GM23338 (cell line): ENCODE measurements around the gene TMUB2. TPM values are rescaled to one million over a fixed set of nuclear protein-coding genes. Genes with fewer than 3 reads are reported as not detected.

ENCODE experiments used
- ATAC-seq: fragments of 200-7000 bp; cut with Tn5 transposase; 3 replicates; pipeline ENCODE4 v1.9.1; 2020
- DNase-seq: peaks from one replicate; pipeline ENCODE4 v3.0.0-alpha.2; 2015; ENCODE audit warnings: low spot score
- H2AFZ ChIP-seq: fragments of 200-600 bp; sonication (generic); 2 replicates; pipeline ENCODE4 v1.8.0; 2016; ENCODE audit warnings: antibody characterized with exemption, mild to moderate bottlenecking, moderate library complexity
- H3F3A ChIP-seq: fragments of 200-600 bp; sonication (generic); replicated peaks from 2 replicates; pipeline ENCODE4 v1.8.0; 2017; ENCODE audit warnings: antibody characterized with exemption, mixed run types, low read depth
- H3K27ac ChIP-seq: fragments of 200-600 bp; sonication (generic); 2 replicates; pipeline ENCODE4 v1.6.1; 2016; ENCODE audit warnings: low read depth
- H3K27me3 ChIP-seq: fragments of 200-600 bp; sonication (generic); 2 replicates; pipeline ENCODE4 v1.8.0; 2016; ENCODE audit warnings: mild to moderate bottlenecking, mixed run types, moderate library complexity; ENCODE audit not compliant: insufficient read depth
- H3K36me3 ChIP-seq: fragments of 200-600 bp; sonication (generic); 2 replicates; pipeline ENCODE4 v1.8.0; 2016; ENCODE audit warnings: mild to moderate bottlenecking; ENCODE audit not compliant: insufficient read depth
- H3K4me1 ChIP-seq: fragments of 200-600 bp; sonication (generic); 2 replicates; pipeline ENCODE4 v1.8.0; 2016; ENCODE audit warnings: mild to moderate bottlenecking, moderate library complexity; ENCODE audit not compliant: insufficient read depth
- H3K4me2 ChIP-seq: fragments of 200-600 bp; sonication (generic); 2 replicates; pipeline ENCODE4 v1.7.1; 2017; ENCODE audit warnings: mixed run types
- H3K4me3 ChIP-seq: fragments of 200-600 bp; sonication (generic); 2 replicates; pipeline ENCODE4 v1.6.1; 2016; ENCODE audit warnings: mixed run types
- H3K79me2 ChIP-seq: fragments of 200-600 bp; sonication (generic); replicated peaks from 2 replicates; pipeline ENCODE4 v1.8.0; 2017; ENCODE audit warnings: mild to moderate bottlenecking; ENCODE audit not compliant: insufficient read depth
- H3K9me2 ChIP-seq: fragments of 200-600 bp; sonication (generic); 2 replicates; pipeline ENCODE4 v1.8.0; 2017; ENCODE audit not compliant: insufficient read depth
- H4K20me1 ChIP-seq: fragments of 200-600 bp; sonication (generic); replicated peaks from 2 replicates; pipeline ENCODE4 v1.8.0; 2017; ENCODE audit warnings: mild to moderate bottlenecking; ENCODE audit not compliant: insufficient read depth
- H3K27ac Mint-ChIP-seq: 2 replicates; pipeline ENCODE4 v1.8.0; 2020; ENCODE audit warnings: inconsistent platforms, mild to moderate bottlenecking, moderate library complexity, mixed read lengths
- H3K27me3 Mint-ChIP-seq: 3 replicates; pipeline ENCODE4 v1.8.0; 2022; ENCODE audit warnings: low read depth, mild to moderate bottlenecking, moderate library complexity, mixed read lengths, inconsistent platforms; ENCODE audit not compliant: insufficient read depth, poor library complexity
- H3K36me3 Mint-ChIP-seq: 3 replicates; pipeline ENCODE4 v1.8.0; 2021; ENCODE audit warnings: low read depth, mild to moderate bottlenecking, inconsistent platforms, moderate library complexity, mixed read lengths
- H3K4me1 Mint-ChIP-seq: 3 replicates; pipeline ENCODE4 v1.8.0; 2020; ENCODE audit warnings: mild to moderate bottlenecking, inconsistent platforms, mixed read lengths
- H3K4me3 Mint-ChIP-seq: 3 replicates; pipeline ENCODE4 v1.8.0; 2021; ENCODE audit warnings: moderate library complexity, mild to moderate bottlenecking, inconsistent platforms, mixed read lengths
- H3K9me3 Mint-ChIP-seq: 3 replicates; pipeline ENCODE4 v1.8.0; 2020; ENCODE audit warnings: moderate library complexity, mild to moderate bottlenecking, inconsistent platforms, mixed read lengths
- CREB1 ChIP-seq: fragments of 250-450 bp; sonication (Bioruptor Pico); IDR thresholded peaks from 2 replicates; pipeline ENCODE4 v1.5.0; 2020; ENCODE audit warnings: low read depth, mild to moderate bottlenecking, moderate library complexity
- EZH2 ChIP-seq: fragments of 200-600 bp; sonication (generic); IDR thresholded peaks from one replicate; pipeline ENCODE4 v1.8.0; 2017; ENCODE audit warnings: antibody characterized with exemption, mild to moderate bottlenecking, low read depth; ENCODE audit not compliant: unreplicated experiment
- EZH2phosphoT487 ChIP-seq: fragments of 200-600 bp; sonication (generic); IDR thresholded peaks from one replicate; pipeline ENCODE4 v1.8.1; 2018; ENCODE audit warnings: antibody characterized with exemption; ENCODE audit not compliant: unreplicated experiment
- JUNB ChIP-seq: IDR thresholded peaks from one replicate; pipeline ENCODE4 v1.6.1; 2016; ENCODE audit warnings: antibody characterized with exemption; ENCODE audit not compliant: unreplicated experiment
- NANOG ChIP-seq: IDR thresholded peaks from 2 replicates; pipeline ENCODE4 v1.6.1; 2016; ENCODE audit warnings: antibody characterized with exemption, borderline replicate concordance
- POLR2AphosphoS5 ChIP-seq: IDR thresholded peaks from 2 replicates; pipeline ENCODE4 v1.6.1; 2016; ENCODE audit warnings: antibody characterized with exemption, low read depth
- STAT1 ChIP-seq: IDR thresholded peaks from one replicate; pipeline ENCODE4 v1.6.1; 2016; ENCODE audit warnings: antibody characterized with exemption; ENCODE audit not compliant: unreplicated experiment
- ZNF331 ChIP-seq: fragments of 250-450 bp; sonication (Bioruptor Pico); IDR thresholded peaks from 2 replicates; pipeline ENCODE4 v1.5.0; 2020; ENCODE audit warnings: low read depth, mild to moderate bottlenecking, moderate library complexity
- polyA plus RNA-seq: library from polyadenylated mRNA; unstranded; fragments of >200 nt; fragmentation: Nextera tagmentation; extraction: Ambion mirVana; gene quantifications from 2 replicates; pipeline ENCODE4 v1.2.1, GENCODE V29; 2016
- total RNA-seq: library from RNA; depleted of rRNA; stranded (reverse); fragments of >200 nt; shearing (Covaris generic); gene quantifications from 2 replicates; pipeline ENCODE4 v1.2.3, GENCODE V29; 2014
- TF ChIP-seq, protein P1 (sequence below), 2 experiments: fragments of 200-600 bp in 1 of 2; sonication (generic) in 1 of 2; conservative IDR thresholded peaks; 2 replicates each; pipeline versions ENCODE4 v1.5.1 to v1.6.1; 2016 to 2017; ENCODE audit warnings: antibody characterized with exemption in 2 of 2, low read depth in 2 of 2, mild to moderate bottlenecking in 2 of 2, moderate library complexity in 1 of 2
- TF ChIP-seq, protein P2 (sequence below): IDR thresholded peaks from one replicate; pipeline ENCODE4 v1.6.1; 2018; ENCODE audit warnings: antibody characterized with exemption; ENCODE audit not compliant: unreplicated experiment
- TF ChIP-seq, protein P3 (sequence below): fragments of 250-450 bp; sonication (Bioruptor Pico); IDR thresholded peaks from 2 replicates; pipeline ENCODE4 v1.5.0; 2020; ENCODE audit warnings: mild to moderate bottlenecking, moderate library complexity

The TMUB2 gene
- total and polyA plus RNA-seq, 2 experiments from 2014 or later, result 16.5 to 20.8 TPM

DNA sequence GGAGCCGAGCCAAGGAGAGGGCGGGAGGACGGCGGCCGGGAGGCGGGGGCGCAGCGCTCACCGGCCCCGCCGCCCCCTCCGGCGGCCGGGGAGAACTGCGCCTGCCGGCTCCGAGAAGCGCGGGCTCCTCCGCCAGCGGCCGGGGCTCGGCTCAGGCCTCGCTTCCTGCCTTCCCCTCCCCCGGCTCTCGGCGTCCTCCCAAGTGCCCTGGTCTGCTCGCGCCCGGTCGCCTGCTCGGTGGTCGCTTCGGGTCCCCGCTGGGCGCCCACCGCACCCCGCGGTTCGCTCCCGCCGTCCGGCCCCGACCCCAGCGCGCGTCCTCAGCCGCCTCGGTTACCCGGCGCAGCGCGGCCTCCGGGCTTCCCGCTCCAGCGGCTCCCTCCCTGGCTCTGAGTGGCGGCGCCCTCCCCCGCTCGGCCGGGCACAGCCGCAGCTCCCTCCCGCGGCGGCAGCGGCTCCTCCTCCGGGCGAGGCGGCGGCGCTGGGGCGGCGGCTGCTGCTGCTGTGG is 32.4 kb downstream of the TMUB2 start:
- Mint-ChIP-seq H3K9me3 (no peaks in the 10 kb centered on the region), H3K36me3 (peaks cover 38% of the 10 kb centered on the region), H3K4me3 (peak overlapping the region; percentile 32; the same call in 2 of the 3 replicates), H3K27me3 (peaks cover 15% of the 10 kb centered on the region), H3K27ac (no peak overlapping the region), H3K4me1 (peaks cover 21% of the 10 kb centered on the region)
- ATAC-seq, result peak; percentile 4
- Histone ChIP-seq H3K4me3 (peak overlapping the region; percentile 96), H3K4me1 (peaks cover 13% of the 10 kb centered on the region), H3K27me3 (peaks cover 11% of the 10 kb centered on the region; the same call in 1 of the 2 replicates), H3K79me2 (peaks cover 29% of the 10 kb centered on the region), H3F3A (peaks cover 22% of the 10 kb centered on the region), H4K20me1 (no peaks in the 10 kb centered on the region; the same call in none of the 2 replicates), H3K36me3 (peaks cover 15% of the 10 kb centered on the region), H3K27ac (no peak overlapping the region), H2AFZ (no peak overlapping the region), H3K4me2 (peak overlapping the region; percentile 97), H3K9me2 (no peaks in the 10 kb centered on the region)
- TF ChIP-seq, protein P1, sequence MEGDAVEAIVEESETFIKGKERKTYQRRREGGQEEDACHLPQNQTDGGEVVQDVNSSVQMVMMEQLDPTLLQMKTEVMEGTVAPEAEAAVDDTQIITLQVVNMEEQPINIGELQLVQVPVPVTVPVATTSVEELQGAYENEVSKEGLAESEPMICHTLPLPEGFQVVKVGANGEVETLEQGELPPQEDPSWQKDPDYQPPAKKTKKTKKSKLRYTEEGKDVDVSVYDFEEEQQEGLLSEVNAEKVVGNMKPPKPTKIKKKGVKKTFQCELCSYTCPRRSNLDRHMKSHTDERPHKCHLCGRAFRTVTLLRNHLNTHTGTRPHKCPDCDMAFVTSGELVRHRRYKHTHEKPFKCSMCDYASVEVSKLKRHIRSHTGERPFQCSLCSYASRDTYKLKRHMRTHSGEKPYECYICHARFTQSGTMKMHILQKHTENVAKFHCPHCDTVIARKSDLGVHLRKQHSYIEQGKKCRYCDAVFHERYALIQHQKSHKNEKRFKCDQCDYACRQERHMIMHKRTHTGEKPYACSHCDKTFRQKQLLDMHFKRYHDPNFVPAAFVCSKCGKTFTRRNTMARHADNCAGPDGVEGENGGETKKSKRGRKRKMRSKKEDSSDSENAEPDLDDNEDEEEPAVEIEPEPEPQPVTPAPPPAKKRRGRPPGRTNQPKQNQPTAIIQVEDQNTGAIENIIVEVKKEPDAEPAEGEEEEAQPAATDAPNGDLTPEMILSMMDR (conservative IDR thresholded peaks at IDR 0.05; ENCODE audit: low read depth in 2 of 2), result no peak
- no peak for TF ChIP-seq EZH2phosphoT487
- TF ChIP-seq EZH2, result no peak
- TF ChIP-seq CREB1, result no peak
- TF ChIP-seq, protein P2, sequence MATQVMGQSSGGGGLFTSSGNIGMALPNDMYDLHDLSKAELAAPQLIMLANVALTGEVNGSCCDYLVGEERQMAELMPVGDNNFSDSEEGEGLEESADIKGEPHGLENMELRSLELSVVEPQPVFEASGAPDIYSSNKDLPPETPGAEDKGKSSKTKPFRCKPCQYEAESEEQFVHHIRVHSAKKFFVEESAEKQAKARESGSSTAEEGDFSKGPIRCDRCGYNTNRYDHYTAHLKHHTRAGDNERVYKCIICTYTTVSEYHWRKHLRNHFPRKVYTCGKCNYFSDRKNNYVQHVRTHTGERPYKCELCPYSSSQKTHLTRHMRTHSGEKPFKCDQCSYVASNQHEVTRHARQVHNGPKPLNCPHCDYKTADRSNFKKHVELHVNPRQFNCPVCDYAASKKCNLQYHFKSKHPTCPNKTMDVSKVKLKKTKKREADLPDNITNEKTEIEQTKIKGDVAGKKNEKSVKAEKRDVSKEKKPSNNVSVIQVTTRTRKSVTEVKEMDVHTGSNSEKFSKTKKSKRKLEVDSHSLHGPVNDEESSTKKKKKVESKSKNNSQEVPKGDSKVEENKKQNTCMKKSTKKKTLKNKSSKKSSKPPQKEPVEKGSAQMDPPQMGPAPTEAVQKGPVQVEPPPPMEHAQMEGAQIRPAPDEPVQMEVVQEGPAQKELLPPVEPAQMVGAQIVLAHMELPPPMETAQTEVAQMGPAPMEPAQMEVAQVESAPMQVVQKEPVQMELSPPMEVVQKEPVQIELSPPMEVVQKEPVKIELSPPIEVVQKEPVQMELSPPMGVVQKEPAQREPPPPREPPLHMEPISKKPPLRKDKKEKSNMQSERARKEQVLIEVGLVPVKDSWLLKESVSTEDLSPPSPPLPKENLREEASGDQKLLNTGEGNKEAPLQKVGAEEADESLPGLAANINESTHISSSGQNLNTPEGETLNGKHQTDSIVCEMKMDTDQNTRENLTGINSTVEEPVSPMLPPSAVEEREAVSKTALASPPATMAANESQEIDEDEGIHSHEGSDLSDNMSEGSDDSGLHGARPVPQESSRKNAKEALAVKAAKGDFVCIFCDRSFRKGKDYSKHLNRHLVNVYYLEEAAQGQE, result no peak
- TF ChIP-seq JUNB, result no peak
- TF ChIP-seq STAT1, result no peak
- TF ChIP-seq NANOG, result no peak
- TF ChIP-seq POLR2AphosphoS5, result no peak
- TF ChIP-seq ZNF331 (CRISPR knock-in tag), result no peak
- TF ChIP-seq, protein P3, sequence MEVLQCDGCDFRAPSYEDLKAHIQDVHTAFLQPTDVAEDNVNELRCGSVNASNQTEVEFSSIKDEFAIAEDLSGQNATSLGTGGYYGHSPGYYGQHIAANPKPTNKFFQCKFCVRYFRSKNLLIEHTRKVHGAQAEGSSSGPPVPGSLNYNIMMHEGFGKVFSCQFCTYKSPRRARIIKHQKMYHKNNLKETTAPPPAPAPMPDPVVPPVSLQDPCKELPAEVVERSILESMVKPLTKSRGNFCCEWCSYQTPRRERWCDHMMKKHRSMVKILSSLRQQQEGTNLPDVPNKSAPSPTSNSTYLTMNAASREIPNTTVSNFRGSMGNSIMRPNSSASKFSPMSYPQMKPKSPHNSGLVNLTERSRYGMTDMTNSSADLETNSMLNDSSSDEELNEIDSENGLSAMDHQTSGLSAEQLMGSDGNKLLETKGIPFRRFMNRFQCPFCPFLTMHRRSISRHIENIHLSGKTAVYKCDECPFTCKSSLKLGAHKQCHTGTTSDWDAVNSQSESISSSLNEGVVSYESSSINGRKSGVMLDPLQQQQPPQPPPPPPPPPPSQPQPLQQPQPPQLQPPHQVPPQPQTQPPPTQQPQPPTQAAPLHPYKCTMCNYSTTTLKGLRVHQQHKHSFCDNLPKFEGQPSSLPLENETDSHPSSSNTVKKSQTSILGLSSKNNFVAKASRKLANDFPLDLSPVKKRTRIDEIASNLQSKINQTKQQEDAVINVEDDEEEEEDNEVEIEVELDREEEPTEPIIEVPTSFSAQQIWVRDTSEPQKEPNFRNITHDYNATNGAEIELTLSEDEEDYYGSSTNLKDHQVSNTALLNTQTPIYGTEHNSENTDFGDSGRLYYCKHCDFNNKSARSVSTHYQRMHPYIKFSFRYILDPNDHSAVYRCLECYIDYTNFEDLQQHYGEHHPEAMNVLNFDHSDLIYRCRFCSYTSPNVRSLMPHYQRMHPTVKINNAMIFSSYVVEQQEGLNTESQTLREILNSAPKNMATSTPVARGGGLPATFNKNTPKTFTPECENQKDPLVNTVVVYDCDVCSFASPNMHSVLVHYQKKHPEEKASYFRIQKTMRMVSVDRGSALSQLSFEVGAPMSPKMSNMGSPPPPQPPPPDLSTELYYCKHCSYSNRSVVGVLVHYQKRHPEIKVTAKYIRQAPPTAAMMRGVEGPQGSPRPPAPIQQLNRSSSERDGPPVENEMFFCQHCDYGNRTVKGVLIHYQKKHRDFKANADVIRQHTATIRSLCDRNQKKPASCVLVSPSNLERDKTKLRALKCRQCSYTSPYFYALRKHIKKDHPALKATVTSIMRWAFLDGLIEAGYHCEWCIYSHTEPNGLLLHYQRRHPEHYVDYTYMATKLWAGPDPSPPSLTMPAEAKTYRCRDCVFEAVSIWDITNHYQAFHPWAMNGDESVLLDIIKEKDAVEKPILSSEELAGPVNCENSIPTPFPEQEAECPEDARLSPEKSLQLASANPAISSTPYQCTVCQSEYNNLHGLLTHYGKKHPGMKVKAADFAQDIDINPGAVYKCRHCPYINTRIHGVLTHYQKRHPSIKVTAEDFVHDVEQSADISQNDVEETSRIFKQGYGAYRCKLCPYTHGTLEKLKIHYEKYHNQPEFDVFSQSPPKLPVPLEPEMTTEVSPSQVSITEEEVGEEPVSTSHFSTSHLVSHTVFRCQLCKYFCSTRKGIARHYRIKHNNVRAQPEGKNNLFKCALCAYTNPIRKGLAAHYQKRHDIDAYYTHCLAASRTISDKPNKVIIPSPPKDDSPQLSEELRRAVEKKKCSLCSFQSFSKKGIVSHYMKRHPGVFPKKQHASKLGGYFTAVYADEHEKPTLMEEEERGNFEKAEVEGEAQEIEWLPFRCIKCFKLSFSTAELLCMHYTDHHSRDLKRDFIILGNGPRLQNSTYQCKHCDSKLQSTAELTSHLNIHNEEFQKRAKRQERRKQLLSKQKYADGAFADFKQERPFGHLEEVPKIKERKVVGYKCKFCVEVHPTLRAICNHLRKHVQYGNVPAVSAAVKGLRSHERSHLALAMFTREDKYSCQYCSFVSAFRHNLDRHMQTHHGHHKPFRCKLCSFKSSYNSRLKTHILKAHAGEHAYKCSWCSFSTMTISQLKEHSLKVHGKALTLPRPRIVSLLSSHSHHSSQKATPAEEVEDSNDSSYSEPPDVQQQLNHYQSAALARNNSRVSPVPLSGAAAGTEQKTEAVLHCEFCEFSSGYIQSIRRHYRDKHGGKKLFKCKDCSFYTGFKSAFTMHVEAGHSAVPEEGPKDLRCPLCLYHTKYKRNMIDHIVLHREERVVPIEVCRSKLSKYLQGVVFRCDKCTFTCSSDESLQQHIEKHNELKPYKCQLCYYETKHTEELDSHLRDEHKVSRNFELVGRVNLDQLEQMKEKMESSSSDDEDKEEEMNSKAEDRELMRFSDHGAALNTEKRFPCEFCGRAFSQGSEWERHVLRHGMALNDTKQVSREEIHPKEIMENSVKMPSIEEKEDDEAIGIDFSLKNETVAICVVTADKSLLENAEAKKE (CRISPR knock-in tag), result no peak
- DNase-seq, result peak; percentile 80
